IPS-NIHi7 (cell line): Measurements from ENCODE around the gene GTF2IRD2.
"Not testable (repeated sequence)": the region's sequence is repeated elsewhere in the genome, so short reads cannot be mapped to it uniquely, and the experiment has no call there.

Experiments
- DNase-seq: peaks from one replicate; pipeline ENCODE4 v3.0.0; 2012; ENCODE audit warnings: mixed read lengths; ENCODE audit errors: extremely low spot score

GTF2IRD2 gene

DNA sequence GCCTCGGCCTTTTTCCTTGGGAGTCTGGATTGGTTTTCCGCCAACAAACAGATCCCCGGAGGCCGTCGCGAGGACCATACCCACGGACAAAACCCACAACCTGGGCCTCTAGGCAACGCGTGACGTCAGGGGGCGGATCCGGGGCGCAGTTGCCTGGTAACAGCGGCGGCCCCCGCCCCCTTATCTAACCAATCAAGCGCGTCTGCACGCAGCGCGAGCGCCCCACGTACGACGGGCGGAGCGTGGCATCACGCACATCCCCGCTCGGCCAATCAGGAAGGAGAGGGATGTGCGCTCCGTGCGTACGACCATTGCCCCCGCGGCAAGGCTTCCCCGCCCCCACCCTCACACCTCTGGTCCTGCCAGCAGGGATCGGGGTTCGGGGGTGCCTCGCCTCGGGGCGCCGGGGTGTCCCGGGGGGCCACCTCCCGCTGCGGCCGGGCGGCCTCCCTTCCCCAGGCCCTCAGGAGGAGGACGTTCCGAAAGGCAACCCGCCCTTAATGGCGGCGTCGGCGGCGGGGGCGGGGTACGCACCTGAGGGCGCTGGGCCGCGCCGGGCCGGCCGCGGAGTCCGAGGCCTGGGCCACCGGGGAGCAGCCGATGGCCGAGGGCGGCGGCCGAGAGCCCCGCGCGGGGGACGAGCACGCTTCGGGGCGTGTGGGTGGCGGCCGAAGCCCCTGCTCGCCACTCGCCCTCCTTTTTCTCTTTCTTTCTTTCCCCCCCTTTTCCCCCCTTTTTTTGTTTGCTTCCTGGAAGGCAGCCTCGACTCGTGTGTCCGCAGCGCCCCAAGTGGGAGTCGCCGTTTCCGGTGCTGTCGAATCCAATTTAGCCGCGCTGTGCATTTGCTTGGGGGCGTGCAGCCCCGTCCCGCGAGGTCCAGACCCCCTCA is at the start of gene GTF2IRD2:
TSS of gene GTF2IRD2 (minus strand) at position 773 of the 889 bp plus-strand sequence. CDS start 15,227 bp downstream, outside the sequence.
- DNase-seq: not testable (repeated sequence)

GRCh38 chr7:74890158-74891123 is 39.0 kb upstream of the GTF2IRD2 start:
- DNase-seq: not testable (repeated sequence)

- not testable (repeated sequence) for DNase-seq
These were observed 38.2 kb upstream of the GTF2IRD2 start for GRCh38 chr7:74889518-74890129.

DNA sequence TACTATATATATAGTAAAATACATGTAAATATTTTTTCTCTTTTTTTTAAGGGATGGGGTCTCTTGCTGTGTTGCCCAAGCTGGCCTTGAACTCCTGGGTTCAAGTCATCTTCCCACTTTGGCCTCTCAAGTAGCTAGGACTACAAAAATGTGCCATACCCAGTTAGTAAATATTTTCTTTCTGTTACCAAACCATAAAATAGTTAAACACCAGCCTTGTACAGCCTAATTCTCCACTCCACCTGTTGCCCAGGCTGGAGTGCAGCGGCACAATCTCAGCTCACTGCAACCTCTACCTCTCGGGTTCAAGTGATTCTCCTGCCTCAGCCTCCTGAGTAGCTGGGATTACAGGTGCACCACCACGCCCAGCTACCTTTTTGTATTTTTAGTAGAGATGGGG is 33.9 kb upstream of the GTF2IRD2 start:
- DNase-seq: not testable (repeated sequence)

GRCh38 chr7:74882110-74882509 is 30.7 kb upstream of the GTF2IRD2 start:
- not testable (repeated sequence) for DNase-seq

DNA sequence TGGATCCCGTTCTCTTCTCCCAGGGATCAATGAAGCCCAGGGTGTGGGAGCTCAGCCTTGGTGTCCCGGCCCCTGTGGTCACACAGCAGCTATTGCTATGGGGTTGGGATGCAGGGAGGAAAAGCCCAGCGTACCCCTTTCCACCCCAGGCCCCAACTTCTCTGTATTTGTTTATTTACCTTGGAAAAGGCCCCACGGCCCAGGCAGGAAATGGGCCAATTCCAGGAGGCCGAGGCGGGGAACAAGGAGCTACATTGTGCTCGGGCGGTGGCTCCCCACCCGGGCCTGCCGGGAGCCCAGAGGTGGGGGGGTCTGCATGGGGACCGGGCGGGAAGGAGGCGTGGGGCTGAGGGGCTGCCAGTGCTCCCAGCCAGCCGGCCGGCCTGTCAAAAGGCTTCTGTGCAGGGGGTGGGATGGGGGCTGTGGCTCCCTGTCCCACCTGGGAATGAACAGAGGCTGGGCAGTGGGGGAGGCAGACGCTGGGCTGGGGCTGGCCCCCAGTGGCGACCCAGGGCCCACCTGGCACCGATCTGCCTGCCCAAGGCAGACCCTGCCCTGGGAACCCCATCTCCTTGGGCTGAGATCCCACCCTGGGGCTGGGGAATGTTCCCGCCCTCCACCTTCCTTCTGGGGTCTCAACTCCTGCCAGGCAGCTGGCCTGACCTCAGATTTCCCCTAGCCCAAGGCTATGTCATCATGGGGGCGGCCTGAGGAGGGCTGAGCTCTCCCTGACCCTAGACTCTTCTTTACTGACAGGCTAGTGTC is 23.5 kb upstream of the GTF2IRD2 start:
- not testable (repeated sequence) for DNase-seq

DNA sequence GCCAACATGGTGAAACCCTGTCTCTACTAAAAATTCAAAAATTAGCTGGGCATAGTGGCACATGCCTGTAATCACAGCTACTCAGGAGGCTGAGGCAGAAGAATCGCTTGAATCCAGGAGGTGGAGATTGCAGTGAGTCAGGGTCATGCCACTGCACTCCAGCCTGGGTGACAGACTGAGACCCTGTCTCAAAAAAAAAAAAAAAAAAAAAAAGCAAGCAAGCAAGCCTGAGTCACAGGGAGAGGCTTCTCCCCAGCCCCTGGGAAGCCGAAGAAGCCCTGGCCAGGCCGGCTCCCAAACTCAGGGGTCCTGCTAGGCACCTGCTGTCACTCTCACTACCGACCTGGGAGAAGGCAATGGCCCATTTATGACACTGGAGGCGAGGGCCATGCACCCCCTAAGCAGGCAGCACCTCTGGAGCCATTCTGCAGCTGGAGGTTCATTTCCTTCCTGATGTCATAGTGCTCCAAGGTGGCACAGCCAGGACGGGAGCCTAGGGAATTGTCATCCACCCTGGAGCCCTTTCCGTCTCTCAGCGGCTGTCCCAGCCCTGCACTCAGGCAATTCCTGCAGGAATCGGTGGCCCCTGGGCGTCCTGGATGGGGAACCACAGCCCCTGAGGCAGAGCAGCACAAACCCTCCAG is 22.8 kb upstream of the GTF2IRD2 start:
- DNase-seq: not testable (repeated sequence)

DNA sequence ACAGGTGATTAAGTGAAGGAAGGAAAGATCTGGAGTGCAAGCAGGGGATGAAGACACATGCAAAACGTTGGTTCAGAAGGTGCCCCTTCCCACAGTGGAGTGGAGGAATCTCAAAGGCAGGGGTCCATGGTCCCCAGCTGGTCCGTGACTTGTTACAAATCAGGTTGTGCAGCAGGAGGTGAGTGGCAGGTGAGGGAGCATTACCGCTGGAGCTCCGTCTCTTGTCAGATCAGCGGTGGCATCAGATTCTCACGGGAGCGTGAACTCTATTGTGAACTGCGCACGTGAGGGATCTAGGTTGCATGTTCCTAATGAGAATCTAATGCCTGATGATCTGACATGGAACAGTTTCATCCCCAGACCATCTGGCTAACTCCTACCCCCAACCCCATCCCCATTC is 21.1 kb upstream of the GTF2IRD2 start:
- not testable (repeated sequence) for DNase-seq

GRCh38 chr7:74865777-74866176 is 14.4 kb upstream of the GTF2IRD2 start:
- DNase-seq: not testable (repeated sequence)

DNA sequence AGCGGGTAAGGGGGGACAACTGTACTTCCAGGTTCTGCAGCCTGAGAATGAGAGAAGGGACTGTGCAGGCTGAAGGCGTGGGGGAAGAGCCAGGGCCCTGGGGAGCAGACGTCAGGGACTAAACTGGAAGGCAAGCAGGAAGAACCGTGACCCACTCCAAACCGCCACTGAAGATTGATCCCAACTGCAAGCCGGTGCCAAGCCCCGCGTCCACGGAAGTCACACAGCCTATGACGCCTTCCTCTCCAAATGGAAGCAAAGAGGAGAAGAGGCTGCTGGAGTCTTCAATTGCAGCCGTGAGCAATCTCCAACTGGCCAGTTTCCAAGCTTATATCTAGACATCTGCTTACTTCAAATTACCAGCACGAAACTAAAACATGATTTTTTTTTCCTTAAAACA is 1.6 kb downstream of the GTF2IRD2 start:
- not testable (repeated sequence) for DNase-seq

DNA sequence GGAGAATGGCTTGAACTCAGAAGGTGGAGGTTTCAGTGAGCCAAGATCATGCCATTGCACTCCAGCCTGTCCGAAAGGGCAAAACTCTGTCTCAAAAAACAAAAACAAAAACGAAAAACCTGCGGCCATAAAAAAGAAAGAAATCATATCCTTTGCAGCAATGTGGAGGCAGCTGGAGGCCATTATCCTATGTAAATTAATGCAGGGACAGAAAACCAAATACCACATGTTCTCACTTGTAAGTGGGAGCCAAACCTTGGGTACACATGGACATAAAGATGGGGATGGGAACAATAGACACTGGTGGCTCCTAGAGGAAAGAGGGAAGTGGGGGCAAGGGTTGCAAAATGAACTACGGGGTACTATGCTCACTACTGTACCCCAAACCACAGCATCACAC is 21.0 kb downstream of the GTF2IRD2 start:
- DNase-seq: not testable (repeated sequence)

- not testable (repeated sequence) for DNase-seq
These were observed 21.4 kb downstream of the GTF2IRD2 start for GRCh38 chr7:74829959-74830358.

- not testable (repeated sequence) for DNase-seq
These were observed 30.1 kb downstream of the GTF2IRD2 start for GRCh38 chr7:74821259-74821658.

DNA sequence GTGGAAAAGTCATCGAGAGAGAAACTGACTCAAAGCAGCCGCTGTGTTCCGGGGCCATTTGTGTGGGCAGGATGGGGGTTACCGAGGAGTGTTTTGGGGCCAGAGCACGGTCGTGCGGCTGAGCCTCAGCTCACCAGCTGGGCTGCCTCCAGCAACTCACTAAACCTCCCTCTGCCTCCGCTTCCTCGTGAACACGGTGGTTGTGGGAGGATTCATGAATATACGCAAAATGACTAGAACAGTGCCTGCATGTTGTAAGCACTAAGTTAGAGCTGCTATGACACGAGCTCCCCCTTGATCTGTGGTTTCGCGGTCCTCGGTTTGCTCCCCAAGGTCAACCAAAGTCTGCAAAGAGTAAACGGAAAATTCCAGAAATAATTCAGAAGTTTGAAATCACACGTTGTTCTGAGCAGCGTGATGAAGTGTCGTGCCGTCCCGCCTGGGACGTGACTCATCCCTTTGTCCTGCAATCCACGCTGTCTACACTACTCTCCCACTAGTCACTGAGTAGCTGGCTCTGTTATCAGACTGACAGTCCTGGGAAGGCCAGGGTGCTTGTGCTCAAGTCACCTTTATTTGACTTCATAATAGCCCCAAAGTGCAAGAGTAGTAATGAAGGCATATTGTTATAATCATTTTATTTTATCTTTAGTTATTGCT is 31.1 kb downstream of the GTF2IRD2 start:
- DNase-seq: not testable (repeated sequence)

DNA sequence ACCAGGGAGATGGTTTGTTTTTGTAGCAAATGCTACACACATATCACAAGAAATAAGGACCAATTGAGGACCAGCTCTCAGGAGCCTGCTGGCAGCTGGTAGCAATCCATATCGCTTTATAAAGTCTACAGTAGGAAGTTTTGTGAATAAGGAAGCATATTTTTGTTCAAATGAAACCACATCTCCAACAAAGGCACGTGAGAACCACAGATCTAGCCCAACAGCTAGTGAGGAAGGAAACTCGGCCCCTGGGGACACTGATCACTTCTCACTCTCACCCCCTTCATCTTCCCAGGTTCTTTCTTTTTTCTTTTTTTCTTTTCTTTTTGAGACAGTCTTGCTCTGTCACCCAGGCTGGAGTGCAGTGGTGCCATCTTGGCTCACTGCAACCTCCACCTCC is 35.5 kb downstream of the GTF2IRD2 start:
- DNase-seq: not testable (repeated sequence)

GRCh38 chr7:74798644-74799043 is 52.8 kb downstream of the GTF2IRD2 start:
- not testable (repeated sequence) for DNase-seq

DNA sequence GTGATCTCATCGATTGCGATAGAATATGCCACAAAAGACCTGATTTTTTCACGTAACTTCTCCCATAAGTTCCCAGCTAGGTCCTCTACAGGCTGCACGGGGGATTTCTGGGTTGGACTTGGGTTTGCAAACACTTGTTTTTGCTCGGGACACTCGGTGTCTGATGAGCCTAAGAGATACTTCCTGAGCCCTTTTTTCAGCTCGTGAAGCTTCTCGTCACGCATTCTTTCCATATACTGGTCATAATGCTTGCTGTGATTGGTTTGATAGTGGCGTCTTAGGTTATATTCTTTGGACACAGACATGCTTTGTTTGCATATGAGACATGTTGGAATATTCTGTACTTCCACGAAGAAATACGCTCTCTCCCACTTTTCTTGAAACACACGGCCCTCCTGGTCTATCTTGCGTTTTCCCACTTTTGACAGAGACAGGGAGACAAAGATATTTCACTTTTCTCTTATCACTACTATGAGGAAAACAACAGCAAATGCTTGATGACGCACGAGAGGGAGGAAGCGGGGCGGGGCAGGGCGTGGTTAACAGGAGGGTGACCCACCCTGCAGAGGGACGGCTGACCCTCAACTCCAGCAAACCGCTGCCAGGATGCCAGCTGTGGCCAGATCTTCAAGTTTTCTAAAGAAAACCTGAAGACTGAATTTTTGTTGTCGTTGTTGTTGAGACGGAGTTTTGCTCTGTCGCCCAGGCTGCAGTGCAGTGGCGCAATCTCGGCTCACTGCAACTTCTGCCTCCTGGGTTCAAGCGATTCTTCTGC is 53.4 kb downstream of the GTF2IRD2 start:
- DNase-seq: not testable (repeated sequence)

GRCh38 chr7:74789200-74789736 is 62.1 kb downstream of the GTF2IRD2 start:
- DNase-seq: not testable (repeated sequence)
